ENCODE measurements around the gene RCSD1. TPM values are rescaled to one million over a fixed set of nuclear protein-coding genes. Genes with fewer than 3 reads are reported as not detected.
"Not testable (repeated sequence)": the region's sequence is repeated elsewhere in the genome, so short reads cannot be mapped to it uniquely, and the experiment has no call there.

Gene RCSD1
- total RNA-seq, 2 experiments from 2014 or later = 42.3 to 44.6 TPM

DNA sequence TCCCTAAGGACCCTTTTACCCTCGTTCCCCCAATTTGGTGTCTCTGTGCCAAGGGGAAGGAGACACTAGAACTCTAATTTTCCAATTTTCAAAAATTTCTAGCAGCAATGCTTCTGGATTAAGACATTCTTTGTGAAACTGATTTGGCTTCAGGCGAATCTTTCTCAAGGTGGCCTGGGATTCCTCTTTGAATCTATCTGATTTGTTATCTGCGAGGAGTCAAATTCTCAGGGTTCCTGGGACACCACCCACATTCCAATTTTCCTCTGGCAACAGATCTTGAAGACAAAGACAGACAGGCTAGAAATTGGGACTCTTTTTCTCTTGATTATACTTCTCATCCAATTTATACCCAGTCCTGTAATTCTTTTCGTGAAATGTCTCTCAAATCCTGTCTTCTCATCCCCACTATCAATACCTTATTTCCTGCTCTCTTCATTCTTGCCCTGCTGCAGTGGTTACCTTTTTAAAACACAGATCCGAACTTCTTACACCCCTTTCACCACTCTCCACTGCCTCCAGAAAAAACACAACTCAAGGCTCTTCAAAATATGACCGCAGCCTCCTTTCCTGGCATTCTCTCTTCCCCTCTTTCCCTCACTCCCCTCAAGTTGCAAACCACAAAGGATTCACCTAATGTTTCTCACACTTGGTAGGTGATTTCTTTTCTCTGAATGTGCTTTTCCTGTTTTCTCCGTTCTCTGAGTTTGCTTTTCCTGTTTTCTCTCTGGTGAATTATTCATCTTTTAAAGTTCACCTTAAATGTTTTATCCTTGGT is 89.1 kb downstream of the RCSD1 start:
- peaks cover 69% of the 10 kb centered on the region for H3K4me1 Mint-ChIP-seq (ENCODE audit: low read depth)

DNA sequence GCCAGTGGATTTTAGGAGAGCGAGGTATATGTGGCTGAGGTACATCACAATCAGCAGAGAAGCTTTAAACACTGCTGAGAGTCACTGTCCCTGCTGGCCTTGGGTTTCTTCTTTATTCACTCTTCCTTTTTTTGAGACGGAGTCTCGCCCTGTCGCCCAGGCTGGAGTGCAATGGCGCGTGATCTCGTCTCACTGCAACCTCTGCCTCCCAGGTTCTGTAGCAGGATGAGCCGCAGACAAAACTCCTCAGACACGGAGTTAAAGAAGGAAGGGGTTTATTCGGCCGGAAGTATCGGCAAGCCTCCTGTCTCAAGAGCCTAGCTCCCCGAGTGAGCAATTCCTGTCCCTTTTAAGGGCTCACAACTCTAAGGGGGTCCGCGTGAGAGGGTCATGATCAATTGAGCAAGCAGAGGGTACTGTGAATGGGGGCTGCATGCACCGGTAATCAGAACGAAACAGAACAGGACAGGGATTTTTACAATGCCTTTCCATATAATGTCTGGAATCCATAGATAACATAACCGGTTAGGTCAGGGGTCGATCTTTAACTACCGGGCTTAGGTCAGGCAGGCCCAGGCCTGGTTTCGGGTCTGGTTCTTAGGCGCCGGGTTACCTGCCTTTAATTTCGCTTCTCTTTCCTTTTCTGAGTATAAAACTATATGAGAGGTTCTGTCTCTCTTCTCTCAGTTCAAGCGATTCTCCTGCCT is 89.8 kb downstream of the RCSD1 start:
- H3K36me3 ChIP-seq (ENCODE audit: insufficient read depth, low read length); DNase-seq; H3K4me3 ChIP-seq (ENCODE audit: low read length); H3K27me3 Mint-ChIP-seq; ATAC-seq (ENCODE audit: poor library complexity); H3K9me3 ChIP-seq (ENCODE audit: control insufficient read depth in 1 of 2, insufficient read depth in 1 of 2, low read length in 2 of 2); H3K27me3 ChIP-seq (ENCODE audit: control insufficient read depth in 1 of 2, insufficient read depth in 2 of 2, low read length in 2 of 2); H3K27ac ChIP-seq (ENCODE audit: low read depth in 1 of 2, low read length in 2 of 2); CTCF ChIA-PET; H3K9me3 Mint-ChIP-seq; POLR2A ChIA-PET: not testable (repeated sequence)
- peaks cover 40% of the 10 kb centered on the region for H3K4me1 ChIP-seq (ENCODE audit: insufficient read depth, low read length)
- peaks cover 70% of the 10 kb centered on the region for H3K4me1 Mint-ChIP-seq (ENCODE audit: low read depth)
- H3K36me3 Mint-ChIP-seq (ENCODE audit: low read depth) = peaks cover 18% of the 10 kb centered on the region
- peak overlapping the region; percentile 31 for H3K27ac Mint-ChIP-seq
- peak overlapping the region; percentile 90 for H3K4me3 Mint-ChIP-seq
- intact Hi-C loops (cut with DNase I, micrococcal nuclease) = loop anchor here (5.0 to 10.0 kb wide), 7 partner anchors 42 to 1645 kb away; partner anchors contain the start of genes BLZF1 (in 1 of the 2), DCAF6 (in 1 of the 2), MPC2 (in 1 of the 2) and NME7 (in 1 of the 2)

More for the DNA sequence above, 89.1 kb downstream of the RCSD1 start:
- DNase-seq = no peak
- no peaks in the 10 kb centered on the region for H3K27me3 ChIP-seq (ENCODE audit: control insufficient read depth in 1 of 2, insufficient read depth in 2 of 2, low read length in 2 of 2)
- TF ChIP-seq, protein P1, sequence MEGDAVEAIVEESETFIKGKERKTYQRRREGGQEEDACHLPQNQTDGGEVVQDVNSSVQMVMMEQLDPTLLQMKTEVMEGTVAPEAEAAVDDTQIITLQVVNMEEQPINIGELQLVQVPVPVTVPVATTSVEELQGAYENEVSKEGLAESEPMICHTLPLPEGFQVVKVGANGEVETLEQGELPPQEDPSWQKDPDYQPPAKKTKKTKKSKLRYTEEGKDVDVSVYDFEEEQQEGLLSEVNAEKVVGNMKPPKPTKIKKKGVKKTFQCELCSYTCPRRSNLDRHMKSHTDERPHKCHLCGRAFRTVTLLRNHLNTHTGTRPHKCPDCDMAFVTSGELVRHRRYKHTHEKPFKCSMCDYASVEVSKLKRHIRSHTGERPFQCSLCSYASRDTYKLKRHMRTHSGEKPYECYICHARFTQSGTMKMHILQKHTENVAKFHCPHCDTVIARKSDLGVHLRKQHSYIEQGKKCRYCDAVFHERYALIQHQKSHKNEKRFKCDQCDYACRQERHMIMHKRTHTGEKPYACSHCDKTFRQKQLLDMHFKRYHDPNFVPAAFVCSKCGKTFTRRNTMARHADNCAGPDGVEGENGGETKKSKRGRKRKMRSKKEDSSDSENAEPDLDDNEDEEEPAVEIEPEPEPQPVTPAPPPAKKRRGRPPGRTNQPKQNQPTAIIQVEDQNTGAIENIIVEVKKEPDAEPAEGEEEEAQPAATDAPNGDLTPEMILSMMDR (IDR thresholded peaks at IDR 0.05) = no peak
- no peaks in the 10 kb centered on the region for H3K9me3 Mint-ChIP-seq
- no peak for ATAC-seq (ENCODE audit: poor library complexity)
- CTCF ChIA-PET = no interaction called here
- intact Hi-C loops (cut with DNase I, micrococcal nuclease) = loop anchor here in 1 of 2 experiments (5.0 to 10.0 kb wide), 5 partner anchors 83 to 1646 kb away; partner anchors contain the start of genes BLZF1, DCAF6, MPC2 and NME7
- no peak overlapping the region for H3K27ac ChIP-seq (ENCODE audit: low read depth in 1 of 2, low read length in 2 of 2)
- peak overlapping the region; percentile 31 for H3K27ac Mint-ChIP-seq
- peak overlapping the region; percentile 90 for H3K4me3 Mint-ChIP-seq
- peaks cover 45% of the 10 kb centered on the region for H3K4me1 ChIP-seq (ENCODE audit: insufficient read depth, low read length)
- H3K9me3 ChIP-seq (ENCODE audit: control insufficient read depth in 1 of 2, insufficient read depth in 1 of 2, low read length in 2 of 2) = no peaks in the 10 kb centered on the region
- POLR2A ChIA-PET = no interaction called here
- peaks cover 25% of the 10 kb centered on the region for H3K36me3 Mint-ChIP-seq (ENCODE audit: low read depth)
- H3K4me3 ChIP-seq (ENCODE audit: low read length) = no peak overlapping the region
- peaks cover 13% of the 10 kb centered on the region for H3K27me3 Mint-ChIP-seq
- H3K36me3 ChIP-seq (ENCODE audit: insufficient read depth, low read length) = no peaks in the 10 kb centered on the region

DNA sequence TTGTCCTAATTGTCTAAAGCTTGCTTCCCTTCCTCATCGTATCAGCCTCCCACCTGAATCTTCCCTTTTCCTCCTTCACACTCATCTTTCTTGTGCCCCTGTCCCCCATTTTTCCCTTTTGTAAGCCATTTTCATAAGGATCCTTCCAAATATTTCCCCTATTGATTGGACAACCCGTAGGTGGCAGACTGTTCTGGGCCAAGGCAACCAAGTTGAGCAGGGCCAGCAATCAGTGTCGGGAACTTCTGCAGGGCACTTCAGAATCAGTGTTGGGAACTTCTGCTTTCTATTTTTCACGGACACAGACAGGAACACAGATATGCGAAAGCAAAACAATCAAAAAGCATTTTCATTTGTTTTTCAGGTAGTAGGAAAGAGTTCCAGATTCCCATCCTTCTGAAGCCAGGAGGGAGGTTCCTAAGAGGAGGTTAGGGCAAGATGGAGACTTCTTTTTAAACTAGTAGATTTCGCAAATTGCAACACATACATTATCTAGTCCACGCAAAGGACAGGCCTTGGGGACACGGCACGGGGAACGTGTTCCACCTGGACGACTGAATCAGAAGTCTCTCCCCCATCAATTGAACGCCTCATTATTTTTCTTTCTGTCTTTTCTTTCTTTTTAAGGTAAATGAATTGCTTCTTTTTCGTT is 91.1 kb downstream of the RCSD1 start:
- Histone ChIP-seq H3K27me3 (ENCODE audit: control insufficient read depth in 1 of 2, insufficient read depth in 2 of 2, low read length in 2 of 2) (no peaks in the 10 kb centered on the region), H3K4me3 (ENCODE audit: low read length) (peak overlapping the region; percentile 71), H3K36me3 (ENCODE audit: insufficient read depth, low read length) (no peaks in the 10 kb centered on the region), H3K4me1 (ENCODE audit: insufficient read depth, low read length) (peaks cover 37% of the 10 kb centered on the region), H3K9me3 (ENCODE audit: control insufficient read depth in 1 of 2, insufficient read depth in 1 of 2, low read length in 2 of 2) (no peaks in the 10 kb centered on the region), H3K27ac (ENCODE audit: low read depth in 1 of 2, low read length in 2 of 2) (no peak overlapping the region)
- ATAC-seq (ENCODE audit: poor library complexity) (no peak), DNase-seq (peak in 3 of 14 experiments; percentile 13 to 48 (median 38))
- Mint-ChIP-seq H3K27me3 (no peaks in the 10 kb centered on the region), H3K9me3 (no peaks in the 10 kb centered on the region), H3K27ac (peak overlapping the region; percentile 73), H3K4me1 (ENCODE audit: low read depth) (peaks cover 66% of the 10 kb centered on the region), H3K4me3 (peak overlapping the region; percentile 90), H3K36me3 (ENCODE audit: low read depth) (peaks cover 7% of the 10 kb centered on the region)
- POLR2A ChIA-PET = interaction anchor here (0.7 to 2.1 kb wide), 5 partner anchors 8 to 216 kb away, joined by 3 to 6 read pairs (median 3); no protein-coding TSS in a partner anchor
- intact Hi-C loops (cut with DNase I, micrococcal nuclease) = loop anchor here (5.0 to 10.0 kb wide), 2 partner anchors 41 to 364 kb away; no protein-coding TSS in a partner anchor
- CTCF ChIA-PET = no interaction called here
- TF ChIP-seq, protein P1 (IDR thresholded peaks at IDR 0.05) = no peak

Measured in CD4-positive, alpha-beta T cell (primary cell).